ENCODE results near the gene PLPP4.

The PLPP4 gene

GRCh38 chr10:120552262-120552661, 95.2 kb downstream of the PLPP4 start:
- Histone ChIP-seq H3K27ac (ENCODE audit: low read depth, low read length) (no peak overlapping the region), H3K4me1 (ENCODE audit: control insufficient read depth, insufficient read depth, low read length) (peaks cover 21% of the 10 kb centered on the region), H3K36me3 (ENCODE audit: control insufficient read depth, insufficient read depth, low read length) (no peaks in the 10 kb centered on the region), H3K4me3 (ENCODE audit: low read depth, low read length) (no peak overlapping the region), H3K9me3 (ENCODE audit: control insufficient read depth, insufficient read depth, low read depth, low read length) (peaks cover 19% of the 10 kb centered on the region), H3K9ac (ENCODE audit: low read length) (no peak overlapping the region), H3K27me3 (ENCODE audit: control insufficient read depth, insufficient read depth, low read length) (no peaks in the 10 kb centered on the region)

- Histone ChIP-seq H3K27me3 (ENCODE audit: control insufficient read depth, insufficient read depth, low read length) (no peaks in the 10 kb centered on the region), H3K9ac (ENCODE audit: low read length) (no peak overlapping the region), H3K27ac (ENCODE audit: low read depth, low read length) (no peak overlapping the region)
These were observed 96.9 kb downstream of the PLPP4 start for GRCh38 chr10:120553911-120554310.

DNA sequence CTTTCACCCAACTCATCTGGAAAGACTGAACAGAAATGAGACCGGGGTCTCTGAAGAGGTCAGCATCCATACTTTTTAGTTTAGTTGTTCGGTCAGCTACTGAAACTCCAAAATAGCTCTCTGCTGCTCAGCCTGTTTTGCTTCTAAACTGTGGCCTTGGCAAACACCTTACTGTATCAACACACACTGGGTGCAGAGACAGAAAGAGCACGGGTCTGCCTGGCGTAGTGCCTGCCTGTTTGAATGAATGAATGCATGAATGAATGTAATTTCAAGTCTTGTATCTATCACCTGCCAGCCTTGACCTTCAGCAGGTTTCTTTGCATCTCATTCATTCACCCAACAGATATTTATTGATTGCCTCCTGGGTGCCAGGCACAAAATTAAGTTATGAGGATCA, 98.4 kb downstream of the PLPP4 start:
- no peak overlapping the region for H3K9ac ChIP-seq (ENCODE audit: low read length)
- peaks cover 25% of the 10 kb centered on the region for H3K4me1 ChIP-seq (ENCODE audit: control insufficient read depth, insufficient read depth, low read length)
- H3K27me3 ChIP-seq (ENCODE audit: control insufficient read depth, insufficient read depth, low read length) = no peaks in the 10 kb centered on the region
- H3K27ac ChIP-seq (ENCODE audit: low read depth, low read length) = 0 out of 2 replicates have a peak overlapping the region, but pooled peaks have one; percentile 20
- no peak overlapping the region for H3K4me3 ChIP-seq (ENCODE audit: low read depth, low read length)
- H3K9me3 ChIP-seq (ENCODE audit: control insufficient read depth, insufficient read depth, low read depth, low read length) = peaks cover 14% of the 10 kb centered on the region
- no peaks in the 10 kb centered on the region for H3K36me3 ChIP-seq (ENCODE audit: control insufficient read depth, insufficient read depth, low read length)

More at GRCh38 chr10:120553911-120554310, 96.9 kb downstream of the PLPP4 start:
- no peaks in the 10 kb centered on the region for H3K36me3 ChIP-seq (ENCODE audit: control insufficient read depth, insufficient read depth, low read length)
- peaks cover 14% of the 10 kb centered on the region for H3K9me3 ChIP-seq (ENCODE audit: control insufficient read depth, insufficient read depth, low read depth, low read length)
- no peak overlapping the region for H3K4me3 ChIP-seq (ENCODE audit: low read depth, low read length)
- peaks cover 25% of the 10 kb centered on the region for H3K4me1 ChIP-seq (ENCODE audit: control insufficient read depth, insufficient read depth, low read length)

GRCh38 chr10:120555842-120556532, 99.0 kb downstream of the PLPP4 start:
- Histone ChIP-seq H3K9me3 (ENCODE audit: control insufficient read depth, insufficient read depth, low read depth, low read length) (peaks cover 14% of the 10 kb centered on the region), H3K27me3 (ENCODE audit: control insufficient read depth, insufficient read depth, low read length) (no peaks in the 10 kb centered on the region), H3K4me1 (ENCODE audit: control insufficient read depth, insufficient read depth, low read length) (peaks cover 25% of the 10 kb centered on the region), H3K27ac (ENCODE audit: low read depth, low read length) (0 out of 2 replicates have a peak overlapping the region, but pooled peaks have one; percentile 20), H3K9ac (ENCODE audit: low read length) (no peak overlapping the region), H3K4me3 (ENCODE audit: low read depth, low read length) (no peak overlapping the region), H3K36me3 (ENCODE audit: control insufficient read depth, insufficient read depth, low read length) (no peaks in the 10 kb centered on the region)

GRCh38 chr10:120557311-120557710, 100.3 kb downstream of the PLPP4 start:
- Histone ChIP-seq H3K36me3 (ENCODE audit: control insufficient read depth, insufficient read depth, low read length) (no peaks in the 10 kb centered on the region), H3K4me3 (ENCODE audit: low read depth, low read length) (no peak overlapping the region), H3K9me3 (ENCODE audit: control insufficient read depth, insufficient read depth, low read depth, low read length) (peaks cover 14% of the 10 kb centered on the region), H3K27ac (ENCODE audit: low read depth, low read length) (no peak overlapping the region), H3K27me3 (ENCODE audit: control insufficient read depth, insufficient read depth, low read length) (no peaks in the 10 kb centered on the region), H3K9ac (ENCODE audit: low read length) (no peak overlapping the region), H3K4me1 (ENCODE audit: control insufficient read depth, insufficient read depth, low read length) (peaks cover 25% of the 10 kb centered on the region)

GRCh38 chr10:120559800-120560199, 102.8 kb downstream of the PLPP4 start:
- Histone ChIP-seq H3K9ac (ENCODE audit: low read length) (no peak overlapping the region), H3K27me3 (ENCODE audit: control insufficient read depth, insufficient read depth, low read length) (no peaks in the 10 kb centered on the region), H3K9me3 (ENCODE audit: control insufficient read depth, insufficient read depth, low read depth, low read length) (no peaks in the 10 kb centered on the region), H3K4me1 (ENCODE audit: control insufficient read depth, insufficient read depth, low read length) (peaks cover 25% of the 10 kb centered on the region), H3K27ac (ENCODE audit: low read depth, low read length) (no peak overlapping the region), H3K36me3 (ENCODE audit: control insufficient read depth, insufficient read depth, low read length) (no peaks in the 10 kb centered on the region), H3K4me3 (ENCODE audit: low read depth, low read length) (no peak overlapping the region)

- Histone ChIP-seq H3K9me3 (ENCODE audit: control insufficient read depth, insufficient read depth, low read depth, low read length) (no peaks in the 10 kb centered on the region), H3K27ac (ENCODE audit: low read depth, low read length) (no peak overlapping the region), H3K36me3 (ENCODE audit: control insufficient read depth, insufficient read depth, low read length) (no peaks in the 10 kb centered on the region), H3K4me1 (ENCODE audit: control insufficient read depth, insufficient read depth, low read length) (no peaks in the 10 kb centered on the region), H3K9ac (ENCODE audit: low read length) (no peak overlapping the region), H3K27me3 (ENCODE audit: control insufficient read depth, insufficient read depth, low read length) (no peaks in the 10 kb centered on the region), H3K4me3 (ENCODE audit: low read depth, low read length) (no peak overlapping the region)
These were observed 105.9 kb downstream of the PLPP4 start for GRCh38 chr10:120562956-120563355.

DNA sequence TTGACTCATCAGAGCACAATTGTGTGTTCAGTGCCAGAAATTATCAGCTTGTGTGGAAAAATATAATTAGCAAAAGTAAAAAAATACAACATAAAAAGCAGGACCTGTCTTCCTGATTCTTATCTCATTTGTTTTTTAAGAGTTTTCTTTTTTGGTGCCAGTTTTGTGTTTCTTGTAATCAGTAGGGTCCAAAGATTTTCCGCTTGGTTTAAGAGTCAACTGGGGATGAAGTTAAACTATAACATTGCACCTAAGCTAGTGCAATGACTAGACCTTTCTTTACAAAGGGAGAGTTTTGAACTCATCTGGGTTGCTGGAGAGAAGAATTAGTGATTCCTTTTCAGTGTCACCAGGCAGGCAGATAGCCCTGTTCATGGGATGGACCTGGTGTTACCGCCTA, 113.4 kb downstream of the PLPP4 start:
- Histone ChIP-seq H3K36me3 (ENCODE audit: control insufficient read depth, insufficient read depth, low read length) (no peaks in the 10 kb centered on the region), H3K9ac (ENCODE audit: low read length) (no peak overlapping the region), H3K9me3 (ENCODE audit: control insufficient read depth, insufficient read depth, low read depth, low read length) (no peaks in the 10 kb centered on the region), H3K27me3 (ENCODE audit: control insufficient read depth, insufficient read depth, low read length) (no peaks in the 10 kb centered on the region), H3K4me1 (ENCODE audit: control insufficient read depth, insufficient read depth, low read length) (no peaks in the 10 kb centered on the region; the same call in 1 of the 2 replicates), H3K27ac (ENCODE audit: low read depth, low read length) (no peak overlapping the region), H3K4me3 (ENCODE audit: low read depth, low read length) (no peak overlapping the region)

DNA sequence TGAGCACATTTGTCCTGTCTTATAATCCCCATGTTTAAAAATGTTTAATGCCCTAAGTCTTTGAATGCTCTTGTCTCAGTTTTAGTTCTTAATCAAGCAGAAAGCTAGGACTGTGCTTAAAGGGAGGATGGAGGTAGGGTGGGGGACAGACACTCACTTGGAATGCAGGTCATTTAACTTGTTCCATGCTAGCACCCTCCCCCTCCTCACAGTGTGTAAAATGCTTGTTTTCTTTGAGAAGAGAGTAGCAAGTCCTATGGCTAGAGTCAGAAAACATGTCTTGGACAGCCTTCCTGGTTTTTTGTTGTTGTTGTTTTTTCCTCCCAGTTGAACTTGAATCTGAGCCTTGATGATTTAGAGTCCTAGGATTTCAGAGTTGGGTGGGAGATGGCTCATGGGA, 114.2 kb downstream of the PLPP4 start:
- H3K27ac ChIP-seq (ENCODE audit: low read depth, low read length) = no peak overlapping the region
- no peaks in the 10 kb centered on the region for H3K36me3 ChIP-seq (ENCODE audit: control insufficient read depth, insufficient read depth, low read length)
- no peak overlapping the region for H3K4me3 ChIP-seq (ENCODE audit: low read depth, low read length)
- H3K27me3 ChIP-seq (ENCODE audit: control insufficient read depth, insufficient read depth, low read length) = no peaks in the 10 kb centered on the region
- H3K4me1 ChIP-seq (ENCODE audit: control insufficient read depth, insufficient read depth, low read length) = no peaks in the 10 kb centered on the region; the same call in 1 of the 2 replicates
- no peaks in the 10 kb centered on the region for H3K9me3 ChIP-seq (ENCODE audit: control insufficient read depth, insufficient read depth, low read depth, low read length)
- no peak overlapping the region for H3K9ac ChIP-seq (ENCODE audit: low read length)

- Histone ChIP-seq H3K4me1 (ENCODE audit: control insufficient read depth, insufficient read depth, low read length) (no peaks in the 10 kb centered on the region; the same call in 1 of the 2 replicates), H3K27me3 (ENCODE audit: control insufficient read depth, insufficient read depth, low read length) (no peaks in the 10 kb centered on the region), H3K9ac (ENCODE audit: low read length) (no peak overlapping the region), H3K27ac (ENCODE audit: low read depth, low read length) (no peak overlapping the region), H3K9me3 (ENCODE audit: control insufficient read depth, insufficient read depth, low read depth, low read length) (no peaks in the 10 kb centered on the region), H3K4me3 (ENCODE audit: low read depth, low read length) (no peak overlapping the region), H3K36me3 (ENCODE audit: control insufficient read depth, insufficient read depth, low read length) (no peaks in the 10 kb centered on the region)
These were observed 115.3 kb downstream of the PLPP4 start for GRCh38 chr10:120572307-120572706.

DNA sequence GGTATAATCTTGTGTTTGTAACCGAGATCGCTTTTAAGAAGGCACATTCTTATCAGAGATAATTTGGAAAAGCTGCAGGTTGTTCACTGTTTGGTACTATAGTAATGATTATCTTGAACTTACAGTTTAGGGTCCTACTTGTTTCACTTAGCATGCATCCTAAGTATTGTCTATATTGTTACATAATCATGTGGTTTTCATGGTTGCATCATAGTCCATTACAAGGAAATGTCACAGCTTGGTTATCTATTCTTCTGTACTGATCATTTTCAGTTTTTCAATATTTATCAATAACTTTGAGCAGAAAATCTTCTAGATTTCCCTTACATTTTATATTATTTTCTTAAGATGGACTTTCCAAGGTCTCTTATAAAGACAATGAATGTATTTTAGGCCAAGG, 116.3 kb downstream of the PLPP4 start:
- no peaks in the 10 kb centered on the region; the same call in 1 of the 2 replicates for H3K4me1 ChIP-seq (ENCODE audit: control insufficient read depth, insufficient read depth, low read length)
- no peak overlapping the region for H3K9ac ChIP-seq (ENCODE audit: low read length)
- no peak overlapping the region for H3K27ac ChIP-seq (ENCODE audit: low read depth, low read length)
- H3K9me3 ChIP-seq (ENCODE audit: control insufficient read depth, insufficient read depth, low read depth, low read length) = no peaks in the 10 kb centered on the region
- H3K36me3 ChIP-seq (ENCODE audit: control insufficient read depth, insufficient read depth, low read length) = no peaks in the 10 kb centered on the region
- no peak overlapping the region for H3K4me3 ChIP-seq (ENCODE audit: low read depth, low read length)
- H3K27me3 ChIP-seq (ENCODE audit: control insufficient read depth, insufficient read depth, low read length) = no peaks in the 10 kb centered on the region

Data from HUES6 (cell line).